SK-N-SH (cell line): Measurements from ENCODE around the gene GDF2. TPM values are rescaled to one million over a fixed set of nuclear protein-coding genes. Genes with fewer than 3 reads are reported as not detected.

Experiments
- CTCF ChIA-PET: fragments of 300-600, 350-600 bp; formaldehyde crosslinking; extraction: SDS; loops from one replicate; lab custom pipeline; 2021; lab: Yijun Ruan, JAX
- POLR2A ChIA-PET: fragments of 350-600 bp; sonication (Branson Sonifier 250); formaldehyde crosslinking; extraction: SDS; loops from one replicate; lab custom pipeline; 2020; ENCODE audit warnings: antibody characterized with exemption, inconsistent platforms; lab: Yijun Ruan, JAX
- DNase-seq: peaks from one replicate; pipeline ENCODE4 v3.0.0; 2012
- H2AFZ ChIP-seq: fragments of 200-600 bp; sonication (generic); 2 replicates; pipeline ENCODE4 v1.8.1; 2016; ENCODE audit warnings: antibody characterized with exemption, mild to moderate bottlenecking, low read depth
- H3F3A ChIP-seq: fragments of 200-600 bp; sonication (generic); replicated peaks from 2 replicates; pipeline ENCODE3; 2016; ENCODE audit warnings: antibody characterized with exemption, mild to moderate bottlenecking; ENCODE audit not compliant: insufficient read depth
- H3K27ac ChIP-seq, 2 experiments: fragments of 200-500 bp in 1 of 2; fragments of 200-600 bp in 1 of 2; sonication (Bioruptor generic) in 1 of 2; sonication (generic), shearing (Covaris generic) in 1 of 2; 2 replicates each; pipeline versions ENCODE4 v1.5.1 to v1.6.1; 2014 to 2016; ENCODE audit warnings: low read depth in 2 of 2, inconsistent platforms in 1 of 2, low read length in 1 of 2, mild to moderate bottlenecking in 1 of 2, mixed read lengths in 1 of 2
- H3K27me3 ChIP-seq: fragments of 200-600 bp; sonication (generic), shearing (Covaris generic); 2 replicates; pipeline ENCODE4 v1.6.1; 2016; ENCODE audit warnings: mixed run types; ENCODE audit not compliant: insufficient read depth
- H3K36me3 ChIP-seq, 2 experiments: fragments of 200-500 bp in 1 of 2; fragments of 200-600 bp in 1 of 2; sonication (Bioruptor generic) in 1 of 2; sonication (generic) in 1 of 2; replicated peaks in 1 of 2; 2 replicates each; pipeline versions ENCODE3 to v1.5.1; 2014 to 2016; ENCODE audit warnings: low read length in 1 of 2, mild to moderate bottlenecking in 1 of 2; ENCODE audit not compliant: insufficient read depth in 2 of 2, control insufficient read depth in 1 of 2
- H3K4me1 ChIP-seq, 2 experiments: fragments of 200-500 bp in 1 of 2; fragments of 200-600 bp in 1 of 2; sonication (Bioruptor generic) in 1 of 2; sonication (generic), shearing (Covaris generic) in 1 of 2; 2 replicates each; pipeline versions ENCODE4 v1.5.1 to v1.6.1; 2014 to 2016; ENCODE audit warnings: low read depth in 1 of 2, low read length in 1 of 2, mixed run types in 1 of 2; ENCODE audit not compliant: insufficient read depth in 2 of 2, control insufficient read depth in 1 of 2
- H3K4me2 ChIP-seq: fragments of 200-600 bp; sonication (generic), shearing (Covaris generic); 2 replicates; pipeline ENCODE4 v1.6.1; 2017; ENCODE audit warnings: mixed run types
- H3K4me3 ChIP-seq, 2 experiments: fragments of 200-500 bp in 1 of 2; fragments of 200-600 bp in 1 of 2; sonication (Bioruptor generic) in 1 of 2; sonication (generic), shearing (Covaris generic) in 1 of 2; 2 replicates each; pipeline versions ENCODE4 v1.5.1 to v1.8.1; 2014 to 2016; ENCODE audit warnings: low read depth in 2 of 2, inconsistent platforms in 1 of 2, low read length in 1 of 2, mild to moderate bottlenecking in 1 of 2, mixed read lengths in 1 of 2, moderate library complexity in 1 of 2
- H3K79me2 ChIP-seq: fragments of 200-600 bp; sonication (generic); 2 replicates; pipeline ENCODE4 v1.8.1; 2017; ENCODE audit warnings: mild to moderate bottlenecking; ENCODE audit not compliant: insufficient read depth
- H3K9ac ChIP-seq: fragments of 200-600 bp; sonication (generic); 2 replicates; pipeline ENCODE4 v1.6.1; 2017; ENCODE audit warnings: mixed run types
- H3K9me2 ChIP-seq: fragments of 200-600 bp; sonication (generic); 2 replicates; pipeline ENCODE4 v1.6.1; 2017; ENCODE audit warnings: mixed run types
- H3K9me3 ChIP-seq: fragments of 200-600 bp; sonication (generic); 2 replicates; pipeline ENCODE4 v1.6.1; 2017; ENCODE audit warnings: mixed run types, mild to moderate bottlenecking, moderate library complexity
- H4K20me1 ChIP-seq: fragments of 200-600 bp; sonication (generic); 2 replicates; pipeline ENCODE4 v1.6.1; 2017; ENCODE audit warnings: mild to moderate bottlenecking, mixed run types; ENCODE audit not compliant: insufficient read depth
- CHD2 ChIP-seq: fragments of 150-350 bp; IDR thresholded peaks from 2 replicates; pipeline ENCODE4 v1.6.1; 2018; ENCODE audit warnings: low read length; ENCODE audit not compliant: partially characterized antibody
- CTCF ChIP-seq: fragments of 200-600 bp; sonication (generic); IDR thresholded peaks from 2 replicates; pipeline ENCODE4 v1.6.1; 2017; ENCODE audit warnings: antibody characterized with exemption, mild to moderate bottlenecking, moderate library complexity
- ELF1 ChIP-seq: IDR thresholded peaks from 2 replicates; pipeline ENCODE4 v1.4.0; 2012
- EP300 ChIP-seq, 2 experiments: IDR thresholded peaks; 2 replicates each; pipeline versions ENCODE4 v1.4.0 to v1.6.1; 2012; ENCODE audit warnings: borderline replicate concordance in 1 of 2, low read depth in 1 of 2, low read length in 1 of 2
- FOXJ3 ChIP-seq: sonication (generic); formaldehyde crosslinking; IDR thresholded peaks from 2 replicates; pipeline ENCODE4 v1.5.1; 2020; ENCODE audit warnings: mild to moderate bottlenecking, missing genetic modification reagents
- GATA2 ChIP-seq: sonication (generic); formaldehyde crosslinking; IDR thresholded peaks from 2 replicates; pipeline ENCODE4 v1.5.0; 2020; ENCODE audit warnings: mild to moderate bottlenecking, missing genetic modification reagents
- MXI1 ChIP-seq: IDR thresholded peaks from 2 replicates; pipeline ENCODE4 v1.6.1; 2012; ENCODE audit warnings: mild to moderate bottlenecking, low read depth, low read length, improper control_type of control experiment
- POLR2AphosphoS5 ChIP-seq: IDR thresholded peaks from 2 replicates; pipeline ENCODE4 v1.6.1; 2012; ENCODE audit warnings: low read depth, low read length
- RAD21 ChIP-seq: IDR thresholded peaks from 2 replicates; pipeline ENCODE4 v1.6.1; 2012; ENCODE audit warnings: mild to moderate bottlenecking, low read length
- RCOR1 ChIP-seq: fragments of 150-350 bp; IDR thresholded peaks from 2 replicates; pipeline ENCODE4 v1.6.1; 2017; ENCODE audit warnings: antibody characterized with exemption, low read length
- SIN3A ChIP-seq: IDR thresholded peaks from 2 replicates; pipeline ENCODE4 v1.6.1; 2012; ENCODE audit warnings: low read depth, mild to moderate bottlenecking, low read length, moderate library complexity, borderline replicate concordance
- SMC3 ChIP-seq: IDR thresholded peaks from 2 replicates; pipeline ENCODE4 v1.6.1; 2012; ENCODE audit warnings: low read depth, low read length, improper control_type of control experiment
- WGBS: methylation state at CpG from one replicate; pipeline ENCODE4 v1.1.6; 2017; ENCODE audit warnings: low lambda C conversion rate; 5-methylcytosine and 5-hydroxymethylcytosine counted together
- polyA plus RNA-seq, 3 experiments: library from polyadenylated mRNA; depleted of rRNA; stranded (reverse); fragments of >200 nt; gene quantifications; 2 replicates each; pipeline ENCODE4 v1.2.3, GENCODE V29; 2012

The GDF2 gene
- polyA plus RNA-seq, 1 of the 3 experiments (the other 2 are of a cell fraction), result not detected

DNA sequence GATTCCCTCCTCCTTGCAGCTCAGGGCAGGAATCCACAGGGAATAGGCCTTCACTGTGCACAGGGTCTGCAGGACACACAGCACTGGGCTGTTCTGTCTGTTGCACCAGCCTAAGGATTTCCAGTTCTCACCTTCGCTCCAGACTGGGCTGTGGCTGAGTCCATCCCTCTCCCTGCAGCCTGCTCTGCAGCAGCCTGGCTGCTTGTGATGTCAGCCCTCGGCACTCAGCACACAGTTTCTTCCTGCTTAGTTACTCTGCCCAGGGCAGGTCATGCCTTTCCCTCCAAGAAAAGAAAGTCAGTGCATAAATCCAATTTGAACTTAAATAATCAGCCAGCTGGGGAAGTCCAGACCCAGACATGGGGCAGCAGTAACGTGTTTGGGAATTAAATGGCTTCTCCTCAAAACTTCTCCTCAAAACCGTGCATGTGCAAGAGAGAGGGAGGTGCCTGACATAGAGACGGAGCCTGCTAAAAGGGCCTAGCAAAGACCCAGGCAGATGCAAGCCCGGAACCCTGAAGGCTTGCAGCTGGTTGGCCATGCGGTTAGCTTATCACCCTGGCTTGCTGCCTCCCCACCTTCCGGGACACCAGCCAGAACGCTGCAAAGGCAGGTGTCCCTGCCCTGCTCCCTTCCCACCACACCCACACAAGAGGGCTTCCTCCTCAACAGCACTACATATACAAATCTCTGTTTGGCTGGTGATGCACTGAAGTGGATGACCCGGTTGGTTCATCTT lies 10.9 kb upstream of the GDF2 start:
- ChIA-PET POLR2A (interaction anchor here (1.3 kb wide), 1 partner anchor 287 kb away, joined by 4 read pairs; no protein-coding TSS in a partner anchor), CTCF (interaction anchor here (0.6 to 12.0 kb wide), 41 partner anchors 9 to 319 kb away, joined by 3 to 337 read pairs (median 5); no protein-coding TSS in a partner anchor)
- 0 out of 4 replicates have a peak, but pooled peaks of 1 of the 2 experiments have one; percentile 5 for TF ChIP-seq EP300 (IDR thresholded peaks at IDR 0.05; ENCODE audit: borderline replicate concordance in 1 of 2, low read depth in 1 of 2, low read length in 1 of 2)
- no peak for TF ChIP-seq GATA2 (CRISPR knock-in tag)
- Histone ChIP-seq H3K9me3 (no peaks in the 10 kb centered on the region), H3K9me2 (no peaks in the 10 kb centered on the region), H3K4me2 (no peak overlapping the region), H3K27ac (peak overlapping the region in 1 of 2 experiments; percentile 74; a peak in 2 of 4 replicates), H3K9ac (no peak overlapping the region), H3F3A (no peaks in the 10 kb centered on the region), H2AFZ (no peak overlapping the region), H4K20me1 (no peaks in the 10 kb centered on the region), H3K4me3 (no peak overlapping the region), H3K27me3 (no peaks in the 10 kb centered on the region), H3K36me3 (no peaks in the 10 kb centered on the region), H3K79me2 (no peaks in the 10 kb centered on the region), H3K4me1 (peaks cover 0 to 57% of the 10 kb centered on the region in 2 experiments; a peak in 1 of 4 replicates)
- DNase-seq, result no peak
- 37% methylated on average over 10 of the region's 10 CpGs for WGBS

DNA sequence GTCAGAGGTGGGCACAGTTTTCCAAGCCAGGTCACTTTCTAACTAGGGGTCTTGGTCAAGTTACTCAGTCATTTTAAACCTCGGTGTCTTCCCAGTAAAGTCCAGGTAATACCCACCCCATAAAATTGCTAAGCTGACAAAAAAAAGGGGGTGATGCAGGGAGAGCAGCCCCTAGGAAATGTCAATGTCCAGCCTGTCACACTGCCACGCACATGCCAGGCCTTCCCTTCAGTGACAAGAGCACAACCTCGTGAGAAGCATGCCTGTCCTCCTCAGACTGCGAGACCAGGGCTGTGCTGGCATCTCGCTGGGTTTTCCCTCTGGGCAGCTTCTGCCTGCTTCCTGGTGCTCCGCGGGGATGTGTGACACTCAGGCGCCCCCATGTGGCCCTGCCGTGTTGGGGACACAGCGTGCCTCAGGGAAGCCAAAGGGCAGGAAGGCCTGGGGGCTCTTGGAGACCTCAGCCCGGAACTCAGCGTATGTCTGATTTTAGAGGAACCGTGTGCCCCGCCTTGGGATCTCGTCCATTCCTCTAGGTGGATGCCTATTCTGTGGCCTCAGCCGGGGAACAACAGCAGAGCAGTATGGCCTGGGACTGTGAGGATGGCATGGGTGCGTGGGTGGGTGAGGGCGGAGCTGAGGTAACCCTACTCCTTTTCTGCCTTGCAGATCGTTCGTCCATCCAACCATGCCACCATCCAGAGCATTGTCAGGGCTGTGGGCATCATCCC lies 10.2 kb upstream of the GDF2 start:
- Histone ChIP-seq H3K4me2 (no peak overlapping the region), H3K36me3 (no peaks in the 10 kb centered on the region), H3K9ac (no peak overlapping the region), H3K9me2 (no peaks in the 10 kb centered on the region), H3K4me1 (peaks cover 0 to 51% of the 10 kb centered on the region in 2 experiments; a peak in 1 of 4 replicates), H3K79me2 (no peaks in the 10 kb centered on the region), H3K27ac (peak overlapping the region in 1 of 2 experiments; percentile 36; a peak in 2 of 4 replicates), H4K20me1 (no peaks in the 10 kb centered on the region), H3K27me3 (no peaks in the 10 kb centered on the region), H3F3A (no peaks in the 10 kb centered on the region), H3K4me3 (peak overlapping the region in 1 of 2 experiments; percentile 46; a peak in 1 of 4 replicates), H3K9me3 (no peaks in the 10 kb centered on the region), H2AFZ (no peak overlapping the region)
- TF ChIP-seq RAD21 (peak; percentile 97), FOXJ3 (CRISPR knock-in tag) (0 out of 2 replicates have a peak, but pooled peaks have one; percentile 9), ELF1 (0 out of 2 replicates have a peak, but pooled peaks have one; percentile 20), EP300 (IDR thresholded peaks at IDR 0.05; ENCODE audit: borderline replicate concordance in 1 of 2, low read depth in 1 of 2, low read length in 1 of 2) (no peak), CHD2 (peak; percentile 79), MXI1 (peak; percentile 96), SMC3 (peak; percentile 96), RCOR1 (peak; percentile 64; the same call in 1 of the 2 replicates), SIN3A (no peak), POLR2AphosphoS5 (no peak), CTCF (peak; percentile 80)
- ChIA-PET CTCF (interaction anchor here (0.6 to 12.0 kb wide), 44 partner anchors 9 to 319 kb away, joined by 3 to 337 read pairs (median 4); no protein-coding TSS in a partner anchor), POLR2A (interaction anchor here (1.3 kb wide), 1 partner anchor 288 kb away, joined by 4 read pairs; no protein-coding TSS in a partner anchor)
- 15% methylated on average over 18 of the region's 20 CpGs for WGBS
- DNase-seq, result peak; percentile 90
